Kidney glomerular epithelial cell (primary cell): ENCODE measurements around the gene CFAP157.

Experiments
- DNase-seq: peaks from one replicate; lab custom pipeline; 2025; lab: John Stamatoyannopoulos, UW

CFAP157 gene

GRCh38 chr9:127762111-127762676 lies 55.4 kb downstream of the CFAP157 start:
- no peak for DNase-seq

DNA sequence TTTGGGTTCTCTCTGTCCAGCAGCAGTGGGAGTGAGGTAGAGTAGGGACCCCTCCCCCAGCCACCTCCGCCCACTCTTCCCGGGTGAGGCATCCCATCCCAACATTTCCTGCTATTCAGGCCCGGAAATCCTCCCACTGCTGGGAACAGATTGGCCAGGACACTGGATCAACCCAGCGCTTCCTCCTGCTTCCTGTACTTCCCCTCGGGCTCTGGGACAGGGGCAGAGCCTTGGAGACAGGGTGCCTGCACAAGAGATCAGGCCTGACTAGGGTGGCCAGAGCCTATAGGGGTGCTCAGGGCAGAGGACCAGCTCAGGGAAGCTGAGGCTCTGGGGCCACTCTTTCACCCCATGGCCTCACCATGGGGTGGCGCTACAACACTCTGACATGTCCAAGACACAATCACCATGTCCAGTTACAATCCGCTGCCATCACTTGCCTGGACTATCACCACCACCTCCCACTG lies 57.2 kb downstream of the CFAP157 start:
- no peak for DNase-seq

GRCh38 chr9:127765418-127765817 lies 58.6 kb downstream of the CFAP157 start:
- no peak for DNase-seq
